Esophagus squamous epithelium (tissue), 4 donors: ENCODE data around the gene INAVA.

Experiments
- POLR2A ChIP-seq, 4 donors: fragments of 450-650 bp; IDR thresholded peaks; one replicate each; pipeline ENCODE4 v1.6.1; 2017; ENCODE audit warnings: antibody characterized with exemption in 4 of 4, mild to moderate bottlenecking in 4 of 4, moderate library complexity in 3 of 4
- TF ChIP-seq, protein P1 (sequence below), 6 experiments: fragments of 450-650 bp in 4 of 6; fragments of 200-600 bp in 2 of 6; sonication (generic) in 2 of 6; IDR thresholded peaks; one replicate each; pipeline ENCODE4 v1.5.1; 2016 to 2019; ENCODE audit warnings: antibody characterized with exemption in 6 of 6, mild to moderate bottlenecking in 4 of 6, moderate library complexity in 4 of 6

DNA sequence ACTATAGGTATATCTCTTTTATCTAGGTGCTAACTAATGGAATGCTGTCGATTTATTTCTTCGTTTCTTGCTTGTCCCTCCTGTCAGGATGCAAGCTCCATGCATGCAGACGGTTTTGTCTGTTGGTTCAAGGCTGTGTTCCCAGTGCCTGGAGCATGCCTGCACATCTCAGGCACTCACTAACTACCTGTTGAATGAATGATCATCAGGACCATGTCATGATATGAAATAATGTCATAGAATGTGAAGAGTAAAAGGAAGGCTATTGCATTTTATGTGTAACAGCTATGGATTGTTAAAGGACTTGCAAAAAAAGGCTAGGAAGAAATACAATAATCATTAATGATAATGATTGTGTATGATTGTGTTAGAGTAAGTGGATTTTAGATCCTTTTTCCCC lies 17.7 kb upstream of the INAVA start:
- TF ChIP-seq, protein P1, sequence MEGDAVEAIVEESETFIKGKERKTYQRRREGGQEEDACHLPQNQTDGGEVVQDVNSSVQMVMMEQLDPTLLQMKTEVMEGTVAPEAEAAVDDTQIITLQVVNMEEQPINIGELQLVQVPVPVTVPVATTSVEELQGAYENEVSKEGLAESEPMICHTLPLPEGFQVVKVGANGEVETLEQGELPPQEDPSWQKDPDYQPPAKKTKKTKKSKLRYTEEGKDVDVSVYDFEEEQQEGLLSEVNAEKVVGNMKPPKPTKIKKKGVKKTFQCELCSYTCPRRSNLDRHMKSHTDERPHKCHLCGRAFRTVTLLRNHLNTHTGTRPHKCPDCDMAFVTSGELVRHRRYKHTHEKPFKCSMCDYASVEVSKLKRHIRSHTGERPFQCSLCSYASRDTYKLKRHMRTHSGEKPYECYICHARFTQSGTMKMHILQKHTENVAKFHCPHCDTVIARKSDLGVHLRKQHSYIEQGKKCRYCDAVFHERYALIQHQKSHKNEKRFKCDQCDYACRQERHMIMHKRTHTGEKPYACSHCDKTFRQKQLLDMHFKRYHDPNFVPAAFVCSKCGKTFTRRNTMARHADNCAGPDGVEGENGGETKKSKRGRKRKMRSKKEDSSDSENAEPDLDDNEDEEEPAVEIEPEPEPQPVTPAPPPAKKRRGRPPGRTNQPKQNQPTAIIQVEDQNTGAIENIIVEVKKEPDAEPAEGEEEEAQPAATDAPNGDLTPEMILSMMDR (IDR thresholded peaks at IDR 0.05), result no peak
- no peak for TF ChIP-seq POLR2A (IDR thresholded peaks at IDR 0.05)
